Mesendoderm (in vitro differentiated cells): ENCODE results near the gene GAGE10.

Experiments
- DNase-seq: peaks from one replicate; pipeline ENCODE4 v3.0.0; 2013
- H2AK5ac ChIP-seq: 2 replicates; pipeline ENCODE4 v1.6.1; 2013; ENCODE audit warnings: low read length, inconsistent platforms
- H2BK120ac ChIP-seq: 2 replicates; pipeline ENCODE4 v1.6.1; 2013; ENCODE audit warnings: low read depth, mild to moderate bottlenecking, low read length, moderate library complexity, mixed read lengths
- H2BK15ac ChIP-seq: replicated peaks from 2 replicates; pipeline ENCODE4 v1.6.1; 2013; ENCODE audit warnings: low read depth, mild to moderate bottlenecking, moderate library complexity
- H2BK5ac ChIP-seq: 2 replicates; pipeline ENCODE4 v1.6.1; 2013; ENCODE audit warnings: low read length, inconsistent platforms
- H3K18ac ChIP-seq: 2 replicates; pipeline ENCODE4 v1.6.1; 2013; ENCODE audit warnings: mild to moderate bottlenecking, low read length, mixed read lengths
- H3K23ac ChIP-seq: one replicate; pipeline ENCODE4 v1.6.1; 2013; ENCODE audit warnings: low read length
- H3K27ac ChIP-seq: 2 replicates; pipeline ENCODE4 v1.5.1; 2013; ENCODE audit warnings: low read depth, mild to moderate bottlenecking, inconsistent platforms, low read length, moderate library complexity
- H3K27me3 ChIP-seq: 2 replicates; pipeline ENCODE4 v1.6.1; 2013; ENCODE audit warnings: low read length, control low read depth, mild to moderate bottlenecking, inconsistent platforms; ENCODE audit not compliant: insufficient read depth, poor library complexity
- H3K36me3 ChIP-seq: 2 replicates; pipeline ENCODE4 v1.6.1; 2013; ENCODE audit warnings: low read length, inconsistent platforms; ENCODE audit not compliant: control insufficient read depth, insufficient read depth
- H3K4ac ChIP-seq: one replicate; pipeline ENCODE4 v1.6.1; 2013; ENCODE audit warnings: low read depth, mild to moderate bottlenecking, low read length, moderate library complexity
- H3K4me1 ChIP-seq: 2 replicates; pipeline ENCODE4 v1.6.1; 2013; ENCODE audit warnings: low read depth, low read length, inconsistent platforms; ENCODE audit not compliant: control insufficient read depth
- H3K4me2 ChIP-seq: 2 replicates; pipeline ENCODE4 v1.6.1; 2013; ENCODE audit warnings: low read length
- H3K4me3 ChIP-seq: 2 replicates; pipeline ENCODE4 v1.5.1; 2013; ENCODE audit warnings: mild to moderate bottlenecking, low read length
- H3K56ac ChIP-seq: one replicate; pipeline ENCODE4 v1.6.1; 2013; ENCODE audit warnings: low read length
- H3K79me1 ChIP-seq: 2 replicates; pipeline ENCODE4 v1.6.1; 2013; ENCODE audit warnings: low read length, inconsistent platforms
- H3K79me2 ChIP-seq: 2 replicates; pipeline ENCODE4 v1.6.1; 2013; ENCODE audit warnings: mild to moderate bottlenecking, low read length; ENCODE audit not compliant: control insufficient read depth, insufficient read depth
- H3K9ac ChIP-seq: 2 replicates; pipeline ENCODE4 v1.6.1; 2013; ENCODE audit warnings: low read length, inconsistent platforms
- H4K5ac ChIP-seq: one replicate; pipeline ENCODE4 v1.6.1; 2013; ENCODE audit warnings: low read length
- H4K8ac ChIP-seq: one replicate; pipeline ENCODE4 v1.6.1; 2013; ENCODE audit warnings: low read depth, mild to moderate bottlenecking, control low read depth, low read length, moderate library complexity
- WGBS: extraction: QIAGEN DNeasy Blood & Tissue Kit; methylation state at CpG from one replicate; pipeline ENCODE4 v1.1.7; 2013; ENCODE audit warnings: low lambda C conversion rate, missing lambda C conversion rate; ENCODE audit not compliant: insufficient coverage; ENCODE audit errors: extremely low coverage; 5-methylcytosine and 5-hydroxymethylcytosine counted together

The GAGE10 gene

DNA sequence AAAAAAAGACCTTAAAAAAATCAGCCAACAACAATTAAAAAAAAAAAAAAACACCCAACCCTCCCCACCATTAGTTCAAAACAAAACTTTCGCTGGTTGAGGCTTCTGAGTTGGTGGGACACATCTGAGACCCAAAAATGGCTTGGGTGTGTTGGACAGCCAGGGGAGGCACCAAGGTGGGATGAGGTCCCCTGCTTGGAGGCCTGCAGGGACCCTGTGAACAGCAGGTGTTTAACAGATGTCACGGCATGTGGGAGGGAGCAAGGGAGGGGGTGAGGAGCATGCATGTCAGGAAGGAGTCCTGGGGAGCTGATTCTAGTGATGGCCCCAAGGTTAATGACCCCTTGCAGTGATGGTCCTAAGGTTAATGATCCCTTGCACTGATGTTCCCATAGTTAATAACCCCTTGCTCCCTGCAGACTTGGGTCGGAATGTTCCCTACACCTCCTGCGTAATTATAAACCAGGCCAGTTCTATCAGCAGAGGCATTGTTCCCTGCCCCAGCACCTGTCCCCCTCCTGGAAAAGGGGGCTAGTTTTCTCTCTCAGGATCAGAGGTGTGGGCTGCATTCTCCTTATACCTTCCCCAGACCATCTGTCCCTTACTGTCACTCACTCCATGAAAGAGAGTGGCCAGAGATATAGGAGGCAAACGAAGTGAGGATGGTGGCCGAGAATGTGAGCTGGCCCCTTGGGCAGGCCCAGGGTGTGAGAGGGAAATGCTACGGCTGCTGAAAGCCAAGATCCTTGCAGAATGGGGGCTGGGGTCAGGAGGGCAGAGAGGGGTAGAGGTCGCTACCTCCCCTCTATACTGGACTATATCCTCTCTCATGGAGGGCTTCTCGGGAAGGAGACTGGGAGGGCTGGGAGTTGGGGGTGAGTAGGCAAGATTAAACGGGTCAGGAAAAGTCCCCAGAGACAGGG lies 36.7 kb upstream of the GAGE10 start:
- Histone ChIP-seq H3K4me3 (no peak overlapping the region), H2BK120ac (no peak overlapping the region), H3K4ac (no peak overlapping the region), H3K9ac (no peak overlapping the region), H3K4me1 (no peaks in the 10 kb centered on the region), H3K36me3 (no peaks in the 10 kb centered on the region), H3K27ac (no peak overlapping the region), H3K23ac (no peak overlapping the region), H3K4me2 (no peak overlapping the region), H3K27me3 (no peaks in the 10 kb centered on the region), H2AK5ac (no peak overlapping the region), H3K79me2 (peaks cover 6% of the 10 kb centered on the region), H4K5ac (no peak overlapping the region), H2BK5ac (no peak overlapping the region), H3K56ac (no peak overlapping the region), H3K18ac (no peak overlapping the region), H4K8ac (no peak overlapping the region), H3K79me1 (peaks cover 4% of the 10 kb centered on the region), H2BK15ac (no peak overlapping the region)
- no CpG with 5 or more reads among the region's 10 CpGs for WGBS
- DNase-seq: no peak

- Histone ChIP-seq H3K27ac (peak overlapping the region; percentile 38), H2AK5ac (no peak overlapping the region), H3K36me3 (no peaks in the 10 kb centered on the region), H3K79me2 (peaks cover 11% of the 10 kb centered on the region), H3K4ac (no peak overlapping the region), H3K27me3 (no peaks in the 10 kb centered on the region), H3K4me1 (no peaks in the 10 kb centered on the region), H3K4me2 (peak overlapping the region; percentile 71), H2BK5ac (peak overlapping the region; percentile 55), H3K56ac (peak overlapping the region; percentile 85), H3K18ac (no peak overlapping the region), H3K23ac (no peak overlapping the region), H2BK120ac (no peak overlapping the region), H3K4me3 (peak overlapping the region; percentile 36), H4K8ac (no peak overlapping the region), H2BK15ac (no peak overlapping the region), H4K5ac (no peak overlapping the region), H3K9ac (peak overlapping the region; percentile 78), H3K79me1 (peaks cover 4% of the 10 kb centered on the region)
- no CpG with 5 or more reads among the region's 4 CpGs for WGBS
- DNase-seq: no peak
Observed at GRCh38 chrX:49268702-49269009, 34.8 kb upstream of the GAGE10 start.

DNA sequence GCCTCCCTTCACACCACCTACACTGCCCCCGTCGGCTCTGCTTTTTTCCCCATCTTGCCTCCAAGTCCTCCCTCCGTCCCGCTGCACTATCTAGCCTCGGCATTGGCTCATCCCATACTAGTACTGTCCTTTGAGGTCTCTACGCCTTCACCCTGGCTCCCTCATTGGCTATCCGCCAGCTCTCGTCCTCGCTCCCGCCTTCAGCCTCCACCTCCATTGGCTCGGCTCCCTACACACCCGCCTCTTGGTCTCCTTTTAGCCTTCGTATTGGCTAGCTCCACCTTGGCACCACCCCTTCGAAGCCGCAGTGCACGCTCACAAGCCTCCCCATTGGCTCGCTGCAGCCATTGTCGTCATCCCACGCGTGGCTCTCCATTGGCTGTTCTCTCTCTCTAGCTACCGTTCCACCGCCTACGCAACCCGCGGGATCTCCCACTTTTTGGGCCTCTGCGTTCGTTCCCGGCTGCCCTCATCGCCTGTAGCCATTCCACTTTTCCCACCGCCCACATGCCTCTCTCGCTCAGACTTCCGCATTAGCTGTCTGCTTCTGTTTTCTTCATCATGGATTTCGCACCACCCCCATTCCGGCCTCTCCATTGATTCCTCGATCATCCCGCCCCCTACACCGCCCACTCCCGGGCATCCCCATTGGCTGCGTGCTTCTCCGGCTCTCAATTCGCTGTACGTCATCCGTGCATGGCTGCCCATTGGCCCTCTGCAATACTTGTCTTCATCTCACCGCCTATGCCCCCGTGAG lies 34.3 kb upstream of the GAGE10 start:
- H4K5ac ChIP-seq: no peak overlapping the region
- H3K4ac ChIP-seq: no peak overlapping the region
- H3K56ac ChIP-seq: peak overlapping the region; percentile 94
- H2AK5ac ChIP-seq: no peak overlapping the region
- WGBS: no CpG with 5 or more reads among the region's 45 CpGs
- H3K18ac ChIP-seq: peak overlapping the region; percentile 63
- peaks cover 11% of the 10 kb centered on the region for H3K79me2 ChIP-seq
- H3K79me1 ChIP-seq: peaks cover 4% of the 10 kb centered on the region
- no peak overlapping the region for H3K23ac ChIP-seq
- H2BK5ac ChIP-seq: peak overlapping the region; percentile 55
- H3K4me3 ChIP-seq: peak overlapping the region; percentile 62
- DNase-seq: peak; percentile 99
- peak overlapping the region; percentile 86 for H3K9ac ChIP-seq
- H2BK15ac ChIP-seq: no peak overlapping the region
- no peak overlapping the region for H2BK120ac ChIP-seq
- no peaks in the 10 kb centered on the region for H3K36me3 ChIP-seq
- H3K4me1 ChIP-seq: no peaks in the 10 kb centered on the region
- H4K8ac ChIP-seq: no peak overlapping the region
- no peaks in the 10 kb centered on the region for H3K27me3 ChIP-seq
- H3K27ac ChIP-seq: peak overlapping the region; percentile 38
- peak overlapping the region; percentile 71 for H3K4me2 ChIP-seq

GRCh38 chrX:49269767-49270248 lies 33.6 kb upstream of the GAGE10 start, which contains the start of gene PPP1R3F:
Gene PPP1R3F (plus strand): TSS chrX:49269793. CDS start chrX:49269870, 77 bp downstream.
- H3K4me2 ChIP-seq: peak within 1 kb of the TSS; percentile 71
- no peak within 1 kb of the TSS for H2AK5ac ChIP-seq
- peak within 1 kb of the TSS; percentile 77 for H3K18ac ChIP-seq
- no CpG with 5 or more reads among the region's 70 CpGs for WGBS
- H4K8ac ChIP-seq: peak within 1 kb of the TSS; percentile 79
- no peaks in the 10 kb centered on the region for H3K4me1 ChIP-seq
- H3K36me3 ChIP-seq: no peaks in the 10 kb centered on the region
- DNase-seq: no peak
- H3K79me1 ChIP-seq: peaks cover 4% of the 10 kb centered on the region
- no peak within 1 kb of the TSS for H4K5ac ChIP-seq
- peak within 1 kb of the TSS; percentile 86 for H3K9ac ChIP-seq
- peak within 1 kb of the TSS; percentile 84 for H3K27ac ChIP-seq
- H3K23ac ChIP-seq: no peak within 1 kb of the TSS
- H2BK120ac ChIP-seq: no peak within 1 kb of the TSS
- peak within 1 kb of the TSS; percentile 94 for H3K56ac ChIP-seq
- H3K79me2 ChIP-seq: peaks cover 11% of the 10 kb centered on the region
- H3K4ac ChIP-seq: peak within 1 kb of the TSS; percentile 56
- no peak within 1 kb of the TSS for H2BK15ac ChIP-seq
- no peaks in the 10 kb centered on the region for H3K27me3 ChIP-seq
- peak within 1 kb of the TSS; percentile 55 for H2BK5ac ChIP-seq
- H3K4me3 ChIP-seq: peak within 1 kb of the TSS; percentile 62

DNA sequence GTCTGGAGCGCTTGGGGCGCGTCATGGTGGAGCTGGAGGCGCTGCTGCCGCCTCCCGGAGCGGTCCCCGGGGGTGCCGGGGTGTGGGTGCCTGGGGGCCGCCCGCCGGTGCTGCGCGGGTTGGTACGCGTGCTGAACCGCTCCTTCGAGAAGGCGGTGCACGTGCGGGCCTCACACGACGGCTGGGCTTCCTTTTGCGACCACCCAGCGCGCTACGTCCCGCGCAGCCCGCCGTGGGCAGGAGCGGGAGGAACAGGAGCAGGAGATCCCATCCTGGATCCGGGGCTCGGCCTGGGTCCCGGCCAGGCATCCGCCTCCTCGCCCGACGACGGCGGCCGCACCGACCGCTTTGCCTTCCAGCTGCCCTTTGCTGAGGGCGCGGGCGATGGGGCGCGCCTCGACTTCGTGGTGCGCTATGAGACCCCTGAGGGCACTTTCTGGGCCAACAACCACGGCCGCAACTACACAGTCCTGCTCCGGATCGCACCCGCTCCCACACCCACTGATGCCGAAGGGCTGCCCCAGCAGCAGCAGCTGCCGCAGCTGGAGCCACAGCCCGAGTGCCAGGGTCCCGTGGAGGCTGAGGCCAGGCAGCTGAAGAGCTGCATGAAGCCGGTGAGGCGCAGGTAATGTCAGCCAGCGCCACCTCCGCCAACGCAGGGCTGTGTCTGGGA lies 33.1 kb upstream of the GAGE10 start:
- peak overlapping the region; percentile 79 for H4K8ac ChIP-seq
- H2BK120ac ChIP-seq: no peak overlapping the region
- no peak overlapping the region for H2BK15ac ChIP-seq
- H3K56ac ChIP-seq: peak overlapping the region; percentile 87
- no peak overlapping the region for H4K5ac ChIP-seq
- H3K27me3 ChIP-seq: no peaks in the 10 kb centered on the region
- no CpG with 5 or more reads among the region's 66 CpGs for WGBS
- H3K4me2 ChIP-seq: peak overlapping the region; percentile 15
- H3K4ac ChIP-seq: peak overlapping the region; percentile 56
- no peak overlapping the region for H2BK5ac ChIP-seq
- peak overlapping the region; percentile 72 for H3K9ac ChIP-seq
- H3K4me1 ChIP-seq: no peaks in the 10 kb centered on the region
- peak overlapping the region; percentile 84 for H3K27ac ChIP-seq
- H3K18ac ChIP-seq: peak overlapping the region; percentile 77
- no peak for DNase-seq
- no peak overlapping the region for H3K4me3 ChIP-seq
- H3K79me1 ChIP-seq: peaks cover 4% of the 10 kb centered on the region
- H2AK5ac ChIP-seq: no peak overlapping the region
- no peaks in the 10 kb centered on the region for H3K36me3 ChIP-seq
- no peak overlapping the region for H3K23ac ChIP-seq
- peaks cover 11% of the 10 kb centered on the region for H3K79me2 ChIP-seq
